Skin epidermis (tissue), 12 donors: ENCODE measurements around the gene BRAT1.
A peak's percentile ranks its signal among the peaks of the same experiment; 100 is the strongest.

ENCODE experiments used
- H3K27ac ChIP-seq, 21 experiments: fragments of 200-600 bp; sonication (generic) in 11 of 21; one replicate each; pipeline ENCODE4 v1.5.0; 2020; ENCODE audit warnings: mild to moderate bottlenecking in 3 of 21, inconsistent platforms in 2 of 21, moderate library complexity in 2 of 21
- H3K4me3 ChIP-seq, 7 experiments: fragments of 200-600 bp; sonication (generic) in 2 of 7; one replicate each; pipeline ENCODE4 v1.5.0; 2020; ENCODE audit warnings: inconsistent platforms in 2 of 7, mild to moderate bottlenecking in 2 of 7, moderate library complexity in 1 of 7

BRAT1 gene

GRCh38 chr7:2490181-2490651, 65.1 kb downstream of the BRAT1 start:
- peak overlapping the region in 12 of 21 experiments; percentile 6 to 70 (median 35) for H3K27ac ChIP-seq
- H3K4me3 ChIP-seq, result no peak overlapping the region

GRCh38 chr7:2488681-2489080, 66.6 kb downstream of the BRAT1 start:
- Histone ChIP-seq H3K27ac (peak overlapping the region in 9 of 21 experiments; percentile 10 to 56 (median 30)), H3K4me3 (no peak overlapping the region)

- no peak overlapping the region for H3K4me3 ChIP-seq
- H3K27ac ChIP-seq, result peak overlapping the region in 9 of 21 experiments; percentile 4 to 56 (median 28)
Measured at GRCh38 chr7:2488272-2488645, 67.1 kb downstream of the BRAT1 start.
